Neural cell (in vitro differentiated cells): ENCODE data around the gene MRPS27. TPM values are rescaled to one million over a fixed set of nuclear protein-coding genes. Genes with fewer than 3 reads are reported as not detected.

Experiments used
- H2AFZ ChIP-seq: fragments of 200-600, 300-800 bp; sonication (generic), shearing (Covaris generic); 2 replicates; pipeline ENCODE4 v1.6.0; 2014; ENCODE audit warnings: low read depth, mild to moderate bottlenecking, antibody characterized with exemption, low read length, moderate library complexity
- H3F3A ChIP-seq: fragments of 200-600 bp; shearing (Covaris generic); 2 replicates; pipeline ENCODE4 v1.6.1; 2016; ENCODE audit warnings: mild to moderate bottlenecking, moderate library complexity, mixed read lengths, antibody characterized with exemption, low read length; ENCODE audit not compliant: insufficient read depth, poor library complexity, severe bottlenecking
- H3K27ac ChIP-seq: fragments of 200-600, 300-800 bp; sonication (generic), shearing (Covaris generic); 2 replicates; pipeline ENCODE4 v1.5.1; 2014; ENCODE audit warnings: mild to moderate bottlenecking, low read length, moderate library complexity
- H3K27me3 ChIP-seq: fragments of 300-800, 200-600 bp; sonication (generic), shearing (Covaris generic); 2 replicates; pipeline ENCODE4 v1.6.0; 2014; ENCODE audit warnings: mild to moderate bottlenecking, low read depth, low read length, moderate library complexity; ENCODE audit not compliant: insufficient read depth
- H3K36me3 ChIP-seq: fragments of 300-800, 200-600 bp; sonication (generic), shearing (Covaris generic); 2 replicates; pipeline ENCODE4 v1.5.1; 2014; ENCODE audit warnings: mild to moderate bottlenecking, antibody characterized with exemption, low read length, moderate library complexity; ENCODE audit not compliant: insufficient read depth
- H3K4me2 ChIP-seq: fragments of 300-800, 200-600 bp; sonication (generic), shearing (Covaris generic); 2 replicates; pipeline ENCODE4 v1.6.0; 2014; ENCODE audit warnings: mild to moderate bottlenecking, low read length
- H3K4me3 ChIP-seq: fragments of 300-800, 200-600 bp; sonication (generic), shearing (Covaris generic); 2 replicates; pipeline ENCODE4 v1.5.1; 2014; ENCODE audit warnings: mild to moderate bottlenecking, low read length, moderate library complexity
- H3K79me2 ChIP-seq: fragments of 200-600 bp; shearing (Covaris generic); replicated peaks from 2 replicates; pipeline ENCODE4 v1.6.0; 2014; ENCODE audit warnings: mild to moderate bottlenecking, low read length, moderate library complexity; ENCODE audit not compliant: insufficient read depth
- H3K9ac ChIP-seq: fragments of 300-800, 200-600 bp; sonication (generic), shearing (Covaris generic); 2 replicates; pipeline ENCODE4 v1.6.1; 2016; ENCODE audit warnings: mild to moderate bottlenecking, low read length, mixed read lengths
- H3K9me2 ChIP-seq: fragments of 200-600 bp; shearing (Covaris generic); 2 replicates; pipeline ENCODE4 v1.6.1; 2016; ENCODE audit warnings: mild to moderate bottlenecking, low read length, mixed read lengths; ENCODE audit not compliant: insufficient read depth
- H3K9me3 ChIP-seq: fragments of 200-600, 300-800 bp; sonication (generic), shearing (Covaris generic); 2 replicates; pipeline ENCODE4 v1.6.1; 2016; ENCODE audit warnings: mild to moderate bottlenecking, mixed run types, low read length, moderate library complexity, mixed read lengths
- H4K20me1 ChIP-seq: fragments of 200-600 bp; shearing (Covaris generic); 2 replicates; pipeline ENCODE4 v1.6.1; 2016; ENCODE audit warnings: mild to moderate bottlenecking, mixed run types; ENCODE audit not compliant: insufficient read depth
- CTCF ChIP-seq: fragments of 450-650 bp; IDR thresholded peaks from 2 replicates; pipeline ENCODE4 v1.5.1; 2014; ENCODE audit warnings: antibody characterized with exemption, mild to moderate bottlenecking, moderate library complexity; ENCODE audit not compliant: poor library complexity, severe bottlenecking
- EP300 ChIP-seq: fragments of 450-650 bp; conservative IDR thresholded peaks from 2 replicates; pipeline ENCODE4 v1.6.1; 2014; ENCODE audit warnings: antibody characterized with exemption, mild to moderate bottlenecking, moderate library complexity; ENCODE audit not compliant: poor library complexity, severe bottlenecking
- EZH2 ChIP-seq: fragments of 200-600, 300-800 bp; shearing (Covaris generic), sonication (generic); IDR thresholded peaks from 2 replicates; pipeline ENCODE4 v1.6.1; 2014; ENCODE audit warnings: antibody characterized with exemption, low read length, borderline replicate concordance, mild to moderate bottlenecking; ENCODE audit not compliant: insufficient read depth, poor library complexity, severe bottlenecking
- MXI1 ChIP-seq: fragments of 450-650 bp; conservative IDR thresholded peaks from 2 replicates; pipeline ENCODE4 v1.6.1; 2014; ENCODE audit warnings: antibody characterized with exemption, mild to moderate bottlenecking; ENCODE audit not compliant: poor library complexity, severe bottlenecking
- POLR2AphosphoS5 ChIP-seq: IDR thresholded peaks from 2 replicates; pipeline ENCODE4 v1.6.1; 2012
- RAD21 ChIP-seq: fragments of 450-650 bp; conservative IDR thresholded peaks from 2 replicates; pipeline ENCODE4 v1.6.1; 2014; ENCODE audit warnings: antibody characterized with exemption, mild to moderate bottlenecking, moderate library complexity
- REST ChIP-seq: IDR thresholded peaks from 2 replicates; pipeline ENCODE4 v1.6.1; 2012; ENCODE audit warnings: borderline replicate concordance
- SMC3 ChIP-seq: fragments of 450-650 bp; conservative IDR thresholded peaks from 2 replicates; pipeline ENCODE4 v1.6.1; 2014; ENCODE audit warnings: antibody characterized with exemption, mild to moderate bottlenecking, moderate library complexity; ENCODE audit not compliant: poor library complexity
- TAF1 ChIP-seq: IDR thresholded peaks from 2 replicates; pipeline ENCODE4 v1.6.1; 2012; ENCODE audit warnings: low read depth
- polyA plus RNA-seq: library from polyadenylated mRNA; depleted of rRNA; stranded (reverse); fragments of >200 nt; gene quantifications from 2 replicates; pipeline ENCODE4 v1.2.3, GENCODE V29; 2014

MRPS27 gene
- polyA plus RNA-seq, 1 donor from 2014 or later, result 36.7 TPM

- Histone ChIP-seq H3K9me2 (no peaks in the 10 kb centered on the region), H4K20me1 (peaks cover 98% of the 10 kb centered on the region), H3K4me2 (no peak overlapping the region), H3K79me2 (peaks cover 95% of the 10 kb centered on the region), H3K27ac (no peak overlapping the region), H3K27me3 (no peaks in the 10 kb centered on the region), H3F3A (peaks cover 11% of the 10 kb centered on the region), H3K9me3 (no peaks in the 10 kb centered on the region), H3K4me3 (no peak overlapping the region), H3K36me3 (peaks cover 55% of the 10 kb centered on the region), H2AFZ (no peak overlapping the region), H3K9ac (no peak overlapping the region)
- TF ChIP-seq SMC3, result no peak
- no peak for TF ChIP-seq POLR2AphosphoS5
- no peak for TF ChIP-seq RAD21
- TF ChIP-seq CTCF, result no peak
- no peak for TF ChIP-seq EZH2
- TF ChIP-seq REST, result no peak
- TF ChIP-seq MXI1, result no peak
- TF ChIP-seq EP300, result no peak
- no peak for TF ChIP-seq TAF1
Observed at GRCh38 chr5:72189146-72189545, 130.9 kb downstream of the MRPS27 start.

- Histone ChIP-seq H3K27ac (no peak overlapping the region), H3K4me2 (no peak overlapping the region), H3F3A (peaks cover 11% of the 10 kb centered on the region), H3K9me3 (no peaks in the 10 kb centered on the region), H3K9ac (no peak overlapping the region), H4K20me1 (peaks cover 98% of the 10 kb centered on the region), H3K27me3 (no peaks in the 10 kb centered on the region), H3K36me3 (peaks cover 60% of the 10 kb centered on the region), H3K9me2 (no peaks in the 10 kb centered on the region), H3K79me2 (peaks cover 99% of the 10 kb centered on the region), H3K4me3 (no peak overlapping the region), H2AFZ (no peak overlapping the region)
- TF ChIP-seq RAD21, result no peak
- no peak for TF ChIP-seq EP300
- TF ChIP-seq POLR2AphosphoS5, result no peak
Observed at GRCh38 chr5:72188166-72188565, 131.9 kb downstream of the MRPS27 start.
